HPDE6-E6E7 (cell line): ENCODE data around the gene KMO.
A peak's percentile ranks its signal among the peaks of the same experiment; 100 is the strongest.

Source experiments
- DNase-seq: peaks from one replicate; pipeline ENCODE4 v3.0.0; 2011; ENCODE audit warnings: missing footprints; ENCODE audit errors: extremely low spot score

Gene KMO

GRCh38 chr1:241536969-241537368 is 4.8 kb downstream of the KMO start:
- DNase-seq = no peak

DNA sequence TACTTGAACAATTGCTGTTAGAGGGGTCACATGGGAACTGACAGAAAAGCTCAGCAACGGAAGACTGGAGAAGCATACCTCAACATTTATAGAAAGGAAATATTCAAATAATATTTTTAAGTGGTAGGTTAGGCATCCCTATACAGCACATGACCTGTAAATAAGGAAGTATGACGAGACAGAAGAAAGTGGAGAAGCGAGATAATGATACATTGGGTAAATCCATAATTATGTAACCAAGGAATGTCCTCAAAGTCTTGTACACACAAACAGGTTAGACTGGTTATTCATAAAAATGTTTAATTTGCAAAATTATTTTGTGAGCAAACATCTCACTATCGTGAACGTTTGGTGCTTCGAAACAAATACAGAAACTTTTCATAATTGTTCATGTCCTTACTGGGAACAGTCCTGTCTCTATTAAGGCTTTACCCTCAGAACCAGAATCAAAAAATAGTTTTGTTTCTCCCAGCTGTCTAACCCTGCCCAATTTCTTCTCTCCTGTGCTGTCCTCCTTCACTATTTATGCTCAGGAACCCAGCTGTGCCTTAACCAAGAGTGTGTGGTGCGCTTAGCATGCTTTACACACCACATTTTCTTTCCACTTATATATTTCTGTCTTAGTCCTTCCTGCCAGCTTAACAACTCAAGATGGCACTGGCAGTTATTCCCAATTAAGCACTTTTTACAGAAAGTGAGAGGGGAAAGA is 10.2 kb downstream of the KMO start:
- DNase-seq = no peak

- DNase-seq = no peak
These were observed 15.8 kb downstream of the KMO start for GRCh38 chr1:241548008-241548407.

- no peak for DNase-seq
These were observed 18.1 kb downstream of the KMO start for GRCh38 chr1:241550318-241550717.

DNA sequence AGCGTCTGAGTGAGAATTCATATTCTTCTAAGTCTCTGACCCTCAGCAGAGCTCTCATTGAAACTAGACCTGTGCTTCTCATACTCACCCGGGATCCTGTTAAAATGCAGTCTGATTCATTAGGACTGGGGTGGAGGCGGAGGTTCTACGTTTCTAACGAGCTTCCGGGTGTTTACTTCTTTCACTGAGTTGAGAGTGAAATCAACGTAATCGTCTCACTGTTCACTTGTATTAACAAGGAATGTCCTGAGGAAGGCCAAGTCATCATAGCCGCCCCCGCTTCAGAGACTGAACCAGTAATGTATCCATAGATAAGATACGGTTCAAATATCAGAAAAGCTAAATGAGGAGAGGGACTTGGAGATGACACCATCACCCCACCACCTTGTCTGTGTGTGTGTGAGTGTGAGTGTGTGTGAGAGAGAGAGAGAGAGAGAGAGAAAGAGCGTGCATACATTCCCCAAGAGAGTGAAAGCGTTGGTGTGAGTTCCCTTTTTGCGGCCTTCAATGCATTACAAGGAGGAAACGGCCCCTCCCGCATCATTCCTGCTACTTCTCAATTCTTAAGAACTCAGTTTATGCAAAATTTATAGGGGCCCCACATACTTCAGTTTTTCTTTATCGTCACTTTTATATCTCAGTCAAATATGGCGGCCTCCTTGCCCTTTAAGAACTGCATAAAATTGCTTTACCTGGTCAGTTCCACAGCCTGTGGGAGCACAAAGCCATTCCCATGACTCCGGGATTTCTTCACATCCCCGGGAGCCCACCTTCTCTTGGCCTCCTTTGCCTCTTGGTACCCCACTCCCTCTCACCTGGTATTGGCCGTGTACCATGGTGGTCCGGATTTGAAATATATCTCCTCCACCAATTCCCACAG is 19.8 kb downstream of the KMO start:
- DNase-seq = no peak

- no peak for DNase-seq
These were observed 21.9 kb downstream of the KMO start for GRCh38 chr1:241553886-241554592.

DNA sequence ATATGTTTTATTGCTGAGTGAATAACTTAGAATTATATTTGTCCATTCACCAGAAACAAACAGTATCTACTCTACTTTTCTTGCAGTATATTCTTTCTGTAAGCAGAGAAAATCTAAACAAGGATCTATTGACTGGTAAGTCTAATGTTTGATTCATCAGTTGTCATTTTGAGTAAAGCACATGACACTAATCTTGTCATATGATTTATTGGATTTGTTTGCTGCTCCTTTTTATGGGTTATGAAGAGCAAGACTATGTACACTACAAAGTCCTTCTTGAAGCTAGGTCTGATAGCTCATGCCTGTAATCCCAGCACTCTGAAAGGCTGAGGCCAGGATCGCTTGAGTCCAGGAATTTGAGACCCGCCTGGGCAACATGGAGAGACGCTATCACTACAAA is 23.3 kb downstream of the KMO start:
- DNase-seq = no peak

GRCh38 chr1:241557031-241557430 is 24.9 kb downstream of the KMO start:
- DNase-seq = no peak

DNA sequence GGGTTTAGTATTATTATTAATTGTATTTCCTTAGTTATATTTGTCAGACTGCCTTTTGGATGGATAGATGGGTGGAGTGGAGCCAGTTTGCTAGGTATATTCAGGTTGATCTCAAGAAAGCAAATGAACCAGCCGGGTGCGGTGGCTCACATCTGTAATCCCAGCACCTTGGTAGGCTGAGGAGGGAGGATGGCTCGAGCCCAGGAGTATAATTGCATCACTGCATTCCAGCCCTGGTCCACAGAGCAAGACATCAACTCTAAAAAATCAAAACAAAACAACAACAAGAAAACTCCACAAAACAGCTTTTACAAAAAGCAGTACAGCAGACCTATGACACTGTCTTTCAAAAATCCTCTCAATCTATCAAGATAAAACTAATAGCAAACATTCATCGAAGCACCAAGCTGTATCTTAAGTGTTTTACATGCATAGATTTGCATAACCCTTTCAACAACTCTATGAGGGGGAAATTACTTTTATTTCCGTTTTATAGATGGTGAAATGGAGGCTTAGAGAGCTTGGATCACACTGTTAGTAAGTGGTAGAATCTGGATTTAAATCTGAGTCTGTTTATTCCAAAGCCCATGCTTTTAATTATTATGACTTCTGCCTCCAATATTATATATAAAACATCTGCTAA is 25.5 kb downstream of the KMO start:
- DNase-seq = no peak

DNA sequence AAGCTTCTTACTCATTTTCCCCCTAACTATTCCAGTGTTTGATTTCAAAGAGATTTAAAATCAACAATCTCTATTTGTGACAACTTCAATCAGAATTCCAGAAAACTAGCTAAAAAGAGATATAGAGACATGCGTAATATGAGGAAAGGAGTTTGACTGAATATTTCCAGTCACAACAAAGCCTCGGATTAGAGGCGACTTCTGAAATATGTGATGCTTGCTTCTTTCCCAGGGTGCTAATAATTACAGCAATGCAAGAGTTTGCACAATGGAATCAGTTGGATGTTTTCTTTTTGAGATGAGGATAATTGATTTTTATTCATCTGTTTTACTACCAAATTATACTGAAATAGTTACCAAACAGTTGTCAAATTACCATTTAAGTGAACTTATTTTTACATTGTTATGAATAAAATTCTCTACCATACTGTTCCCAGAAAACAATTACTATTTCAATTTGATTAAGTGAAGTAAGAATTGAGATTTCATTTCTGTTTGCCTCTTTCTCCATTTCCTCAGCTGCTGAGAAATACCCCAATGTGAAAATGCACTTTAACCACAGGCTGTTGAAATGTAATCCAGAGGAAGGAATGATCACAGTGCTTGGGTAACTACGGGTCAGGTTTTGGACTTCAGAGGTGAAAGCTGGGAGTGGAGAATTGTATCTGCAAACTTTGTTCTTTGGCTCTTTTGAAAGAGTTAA is 28.1 kb downstream of the KMO start:
- no peak for DNase-seq

DNA sequence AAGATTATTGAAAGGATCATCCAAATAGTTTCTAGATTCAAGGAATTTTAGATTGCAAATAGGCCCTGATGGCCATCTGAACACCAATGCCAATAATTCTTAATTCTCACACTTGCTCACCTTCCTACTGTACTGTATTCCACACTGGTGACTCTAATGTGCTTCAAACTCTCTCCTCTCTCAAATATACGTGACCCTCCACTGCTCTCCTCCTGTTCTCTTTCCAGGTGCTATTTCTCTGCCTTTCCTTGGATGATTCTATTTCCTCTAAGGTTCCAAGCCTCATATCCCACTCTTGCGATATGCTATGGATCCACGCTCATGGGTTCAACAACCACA is 28.6 kb downstream of the KMO start:
- no peak for DNase-seq

DNA sequence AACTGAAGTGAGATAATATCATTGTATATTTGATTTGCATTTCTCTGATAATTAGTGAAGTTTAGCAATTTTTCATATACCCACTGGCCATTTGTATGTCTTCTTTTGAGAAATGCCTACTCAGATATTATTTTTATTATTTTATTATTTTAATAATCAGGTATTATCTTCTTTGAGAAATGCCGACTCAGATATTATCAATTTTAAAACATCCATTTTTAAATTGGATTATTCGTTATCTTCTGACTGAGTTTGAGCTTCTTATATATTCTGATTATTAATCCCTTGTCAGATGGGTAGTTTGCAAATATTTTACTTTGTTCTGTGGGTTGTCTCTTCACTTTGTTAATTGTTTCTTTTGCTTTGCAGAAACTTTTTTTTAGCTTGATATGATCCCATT is 37.7 kb downstream of the KMO start:
- DNase-seq = no peak

DNA sequence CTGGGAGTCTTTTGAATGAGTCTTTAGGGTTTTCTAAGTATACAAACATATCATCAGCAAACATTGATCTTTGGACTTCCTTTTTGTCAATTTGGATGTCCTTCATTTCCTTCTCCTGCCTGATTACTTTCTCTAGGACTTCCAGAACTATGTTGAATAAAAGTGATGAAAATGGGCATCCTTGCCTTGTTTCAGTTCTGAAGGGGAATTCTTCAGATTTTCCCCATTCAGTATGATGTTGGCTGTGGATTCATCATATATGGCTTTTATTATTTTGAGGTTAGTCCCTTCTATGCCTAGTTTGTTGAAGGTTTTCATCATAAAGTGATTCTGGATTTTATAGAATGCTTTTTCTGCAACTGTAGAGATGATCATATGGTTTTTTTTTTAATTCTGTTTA is 42.0 kb downstream of the KMO start:
- DNase-seq = no peak

- DNase-seq = no peak
These were observed 47.3 kb downstream of the KMO start for GRCh38 chr1:241579434-241579833.

- DNase-seq = peak; percentile 21
These were observed 50.7 kb downstream of the KMO start for GRCh38 chr1:241582921-241583321.

GRCh38 chr1:241586905-241587512 is 54.8 kb downstream of the KMO start:
- DNase-seq = no peak

DNA sequence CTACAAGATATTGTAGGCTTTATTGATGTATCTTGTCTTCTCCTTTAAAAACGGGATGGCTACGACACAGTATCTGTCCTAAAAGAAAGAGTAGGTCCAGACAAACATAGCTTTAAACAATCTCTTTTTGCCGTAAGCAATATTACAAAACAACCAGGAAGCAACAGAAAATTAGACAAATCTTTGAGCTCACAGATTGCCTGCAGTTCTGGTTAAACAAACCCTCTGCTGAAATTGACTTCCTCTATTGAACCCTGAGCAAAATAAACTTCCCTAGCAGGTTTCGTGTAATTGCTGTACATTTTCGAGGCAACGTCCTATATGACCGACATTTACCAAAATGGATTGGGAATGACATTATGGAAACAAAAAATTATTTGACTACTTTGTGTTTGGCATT is 57.3 kb downstream of the KMO start:
- DNase-seq = no peak

DNA sequence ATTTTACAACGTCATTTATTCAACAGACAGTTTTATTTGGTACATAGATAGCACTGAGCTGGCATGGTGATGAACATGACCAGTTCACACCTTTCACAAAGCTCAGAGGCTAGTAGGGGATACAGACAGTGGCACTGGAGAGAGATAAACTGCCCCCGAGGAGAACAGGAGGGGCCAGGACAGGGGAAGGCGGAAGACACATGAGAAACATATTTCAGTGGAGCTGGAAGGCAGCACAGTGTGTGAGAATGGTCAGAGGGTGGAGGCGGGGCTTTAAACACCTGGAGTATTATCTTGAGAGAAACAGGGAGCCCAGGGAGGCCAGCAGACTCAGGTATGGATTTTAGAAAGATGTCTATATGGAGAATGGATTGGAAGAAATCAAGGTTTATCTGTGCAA is 58.5 kb downstream of the KMO start:
- DNase-seq = no peak

DNA sequence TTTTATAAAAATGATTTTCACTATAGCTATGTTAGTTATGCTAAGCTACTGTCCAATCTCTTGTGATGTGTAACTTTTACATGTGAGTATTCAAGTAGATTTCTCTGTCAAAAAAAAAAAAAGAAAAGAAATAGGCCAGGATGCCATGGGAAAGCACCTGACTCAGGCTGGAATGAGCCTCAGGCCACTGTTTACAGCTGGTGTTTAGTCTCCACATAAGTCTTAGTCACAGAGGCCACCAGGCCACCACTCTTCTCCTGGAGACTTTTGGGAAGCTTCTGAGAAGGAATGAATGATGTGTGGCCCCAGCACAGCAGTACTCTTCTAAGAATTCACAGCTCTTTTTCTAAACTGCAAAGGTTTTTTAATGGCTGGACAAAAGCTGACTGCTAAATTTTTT is 59.1 kb downstream of the KMO start:
- DNase-seq = no peak

- no peak for DNase-seq
These were observed 59.6 kb downstream of the KMO start for GRCh38 chr1:241591736-241592135.

DNA sequence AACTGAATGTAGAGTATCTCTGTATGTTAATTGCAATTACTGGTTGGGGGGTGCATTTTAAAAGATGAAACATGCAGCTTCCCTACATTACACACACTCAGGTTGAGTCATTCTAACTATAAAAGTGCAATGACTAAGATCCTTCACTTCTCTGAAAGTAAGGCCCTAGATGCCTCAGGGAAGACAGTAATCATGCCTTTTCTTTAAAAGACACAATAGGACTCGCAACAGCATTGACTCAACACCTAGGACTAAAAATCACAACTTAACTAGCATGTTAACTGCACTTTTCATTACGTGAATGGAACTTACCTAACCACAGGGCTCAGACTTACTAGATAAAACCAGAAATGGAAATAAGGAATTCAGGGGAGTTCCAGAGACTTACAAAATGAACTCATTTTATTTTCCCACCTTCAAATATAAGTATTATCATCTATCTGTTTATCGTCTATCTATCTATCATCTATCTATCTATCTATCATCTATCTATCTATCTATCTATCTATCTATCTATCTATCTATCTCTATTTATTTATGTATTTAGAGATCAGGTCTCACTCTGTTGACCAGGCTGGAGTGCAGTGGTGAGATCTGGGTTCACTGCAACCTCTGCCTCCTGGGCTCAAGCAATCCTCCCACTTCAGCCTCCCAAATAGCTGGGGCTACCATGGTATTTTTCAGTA is 60.2 kb downstream of the KMO start:
- DNase-seq = peak; percentile 81
